ENCODE results near the gene C6orf118. TPM values are rescaled to one million over a fixed set of nuclear protein-coding genes. Genes with fewer than 3 reads are reported as not detected.

Gene C6orf118
- total RNA-seq, 1 experiment from 2014 or later: not detected

DNA sequence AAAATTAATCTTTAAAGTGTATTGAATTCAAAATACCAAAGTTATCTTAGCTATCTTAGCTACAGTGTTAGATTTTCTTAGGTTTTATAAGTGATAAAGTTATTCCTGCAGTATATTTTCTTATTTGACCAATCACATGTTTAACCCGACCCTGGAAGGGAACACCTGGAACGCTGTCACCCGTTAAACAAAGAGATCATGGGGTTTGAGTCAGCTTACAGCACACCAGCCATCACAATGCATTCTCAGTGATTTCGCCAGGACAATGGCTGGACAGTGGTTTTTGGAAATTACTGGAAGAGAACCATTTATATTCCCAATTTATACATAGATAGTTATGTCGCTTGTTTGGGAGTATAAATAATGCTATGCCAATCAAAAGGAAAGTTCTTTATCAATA lies 10.5 kb downstream of the C6orf118 start:
- H2BK20ac ChIP-seq (ENCODE audit: low read depth, low read length, poor library complexity, severe bottlenecking): no peak overlapping the region
- H3K9me3 ChIP-seq (ENCODE audit: control insufficient read depth, low read depth, low read length): no peaks in the 10 kb centered on the region
- H3K23ac ChIP-seq (ENCODE audit: insufficient read length, low read depth, low read length): no peak overlapping the region
- H3K4me2 ChIP-seq (ENCODE audit: insufficient read depth, insufficient read length, low read length): no peak overlapping the region
- no peak overlapping the region for H3K56ac ChIP-seq (ENCODE audit: insufficient read length, low read depth, low read length)
- no peaks in the 10 kb centered on the region for H3K79me2 ChIP-seq (ENCODE audit: insufficient read depth, low read length)
- no peak overlapping the region for H3K27ac ChIP-seq (ENCODE audit: insufficient read length, low read depth, low read length)
- H3K4me1 ChIP-seq (ENCODE audit: insufficient read depth, low read length): no peaks in the 10 kb centered on the region
- 0 out of 4 replicates have a peak, but pooled peaks cover 0 to 7% of the 10 kb centered on the region in 2 experiments for H3K4me1 Mint-ChIP-seq
- no peak overlapping the region for H2AFZ ChIP-seq (ENCODE audit: low read length)
- H3K9ac ChIP-seq (ENCODE audit: extremely low read depth, insufficient read length, low read length): no peak overlapping the region
- H3K4me3 Mint-ChIP-seq: no peak overlapping the region
- TF ChIP-seq, protein P1, sequence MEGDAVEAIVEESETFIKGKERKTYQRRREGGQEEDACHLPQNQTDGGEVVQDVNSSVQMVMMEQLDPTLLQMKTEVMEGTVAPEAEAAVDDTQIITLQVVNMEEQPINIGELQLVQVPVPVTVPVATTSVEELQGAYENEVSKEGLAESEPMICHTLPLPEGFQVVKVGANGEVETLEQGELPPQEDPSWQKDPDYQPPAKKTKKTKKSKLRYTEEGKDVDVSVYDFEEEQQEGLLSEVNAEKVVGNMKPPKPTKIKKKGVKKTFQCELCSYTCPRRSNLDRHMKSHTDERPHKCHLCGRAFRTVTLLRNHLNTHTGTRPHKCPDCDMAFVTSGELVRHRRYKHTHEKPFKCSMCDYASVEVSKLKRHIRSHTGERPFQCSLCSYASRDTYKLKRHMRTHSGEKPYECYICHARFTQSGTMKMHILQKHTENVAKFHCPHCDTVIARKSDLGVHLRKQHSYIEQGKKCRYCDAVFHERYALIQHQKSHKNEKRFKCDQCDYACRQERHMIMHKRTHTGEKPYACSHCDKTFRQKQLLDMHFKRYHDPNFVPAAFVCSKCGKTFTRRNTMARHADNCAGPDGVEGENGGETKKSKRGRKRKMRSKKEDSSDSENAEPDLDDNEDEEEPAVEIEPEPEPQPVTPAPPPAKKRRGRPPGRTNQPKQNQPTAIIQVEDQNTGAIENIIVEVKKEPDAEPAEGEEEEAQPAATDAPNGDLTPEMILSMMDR (conservative IDR thresholded peaks at IDR 0.05): no peak
- no peak overlapping the region for H2BK15ac ChIP-seq (ENCODE audit: low read depth, low read length)
- no peak overlapping the region for H3K27ac Mint-ChIP-seq
- no peaks in the 10 kb centered on the region for H3K9me3 Mint-ChIP-seq
- H3T11ph ChIP-seq (ENCODE audit: low read length): no peak overlapping the region
- no peaks in the 10 kb centered on the region for H3K36me3 Mint-ChIP-seq (ENCODE audit: insufficient read depth in 1 of 3, low read depth in 3 of 3)
- H2BK12ac ChIP-seq (ENCODE audit: insufficient read length, low read depth, low read length): no peak overlapping the region
- H4K91ac ChIP-seq (ENCODE audit: insufficient read length, low read depth, low read length): no peak overlapping the region
- H4K8ac ChIP-seq (replicated peaks; ENCODE audit: insufficient read length, low read depth, low read length): no peak overlapping the region
- WGBS (ENCODE audit: extremely low coverage, insufficient read length, low lambda C conversion rate): no CpG with 5 or more reads among the region's 5 CpGs
- no peaks in the 10 kb centered on the region for H4K20me1 ChIP-seq (ENCODE audit: control insufficient read depth, insufficient read depth, insufficient read length)
- no peak overlapping the region for H2AK5ac ChIP-seq (ENCODE audit: insufficient read length, low read length)
- peaks cover 2% of the 10 kb centered on the region for H3K27me3 Mint-ChIP-seq (ENCODE audit: low read depth)
- no peak overlapping the region for H3K4ac ChIP-seq (ENCODE audit: low read depth, low read length)
- no peaks in the 10 kb centered on the region for H3K27me3 ChIP-seq (ENCODE audit: insufficient read depth, low read length)
- no peak overlapping the region for H3K18ac ChIP-seq (ENCODE audit: insufficient read length, low read depth, low read length)
- H4K5ac ChIP-seq (ENCODE audit: insufficient read length, low read depth, low read length): no peak overlapping the region
- no peak for DNase-seq
- H2BK120ac ChIP-seq (ENCODE audit: low read depth, low read length, poor library complexity, severe bottlenecking): no peak overlapping the region
- no peaks in the 10 kb centered on the region for H3K79me1 ChIP-seq (ENCODE audit: insufficient read depth, low read depth, low read length, poor library complexity, severe bottlenecking)
- H3K14ac ChIP-seq (ENCODE audit: insufficient read depth, low read length): no peak overlapping the region
- H3K23me2 ChIP-seq (ENCODE audit: insufficient read length, low read depth, low read length, poor library complexity, severe bottlenecking): no peaks in the 10 kb centered on the region
- H2BK5ac ChIP-seq (ENCODE audit: insufficient read length, low read length): no peak overlapping the region

Measured in H9 (cell line).